ENCODE data around the gene ADCY2.

Gene ADCY2

DNA sequence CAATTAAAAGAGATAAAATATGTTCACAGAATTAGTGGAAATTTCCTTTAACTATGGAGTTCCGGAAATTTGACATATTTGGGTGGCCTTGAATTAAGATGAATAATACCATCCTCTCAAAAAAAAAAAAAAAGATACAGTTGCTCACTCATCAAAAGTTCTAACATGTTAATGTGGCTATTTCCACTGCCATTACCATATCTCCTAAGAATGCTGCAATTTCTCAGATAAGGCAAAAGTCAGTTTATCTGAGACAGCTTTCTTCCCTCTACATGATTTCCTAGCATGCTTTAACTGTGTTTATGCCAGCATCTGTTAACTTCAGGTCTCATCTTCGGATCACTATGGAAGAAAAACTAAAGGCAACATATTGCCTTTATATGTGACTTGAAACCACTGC, 470.3 kb downstream of the ADCY2 start:
- H3K36me3 ChIP-seq (ENCODE audit: control insufficient read depth in 2 of 2, insufficient read depth in 1 of 2, low read length in 2 of 2) = peaks cover 41 to 56% of the 10 kb centered on the region in 2 experiments
- no peaks in the 10 kb centered on the region for H3K9me3 ChIP-seq (ENCODE audit: control insufficient read depth, insufficient read depth, low read depth, low read length)
- H3K4me1 ChIP-seq (ENCODE audit: control insufficient read depth, insufficient read depth, low read length) = peaks cover 13% of the 10 kb centered on the region
- no peak overlapping the region for H3K27ac ChIP-seq (ENCODE audit: extremely low read depth, low read depth, low read length)
- ChIA-PET CTCF (interaction anchor here (0.7 to 2.4 kb wide), 2 partner anchors 9 to 13 kb away, joined by 5 to 17 read pairs; no protein-coding TSS in a partner anchor), POLR2A (no interaction called here)
- H3K4me3 ChIP-seq (ENCODE audit: low read depth, low read length) = no peak overlapping the region
- TF ChIP-seq GLI4 (tag by site-specific recombination; IDR thresholded peaks at IDR 0.05) = no peak
- no peak for TF ChIP-seq MZF1 (tag by site-specific recombination; IDR thresholded peaks at IDR 0.05; ENCODE audit: borderline replicate concordance)
- no peak for TF ChIP-seq ZNF654 (tag by site-specific recombination; IDR thresholded peaks at IDR 0.05; ENCODE audit: low read depth)
- TF ChIP-seq REPIN1 (tag by site-specific recombination; IDR thresholded peaks at IDR 0.05; ENCODE audit: low read depth) = no peak
- no peak for TF ChIP-seq ZNF530 (tag by site-specific recombination; IDR thresholded peaks at IDR 0.05; ENCODE audit: low read depth)
- no peak for TF ChIP-seq IKZF3 (tag by site-specific recombination; IDR thresholded peaks at IDR 0.05)
- TF ChIP-seq, protein P1, sequence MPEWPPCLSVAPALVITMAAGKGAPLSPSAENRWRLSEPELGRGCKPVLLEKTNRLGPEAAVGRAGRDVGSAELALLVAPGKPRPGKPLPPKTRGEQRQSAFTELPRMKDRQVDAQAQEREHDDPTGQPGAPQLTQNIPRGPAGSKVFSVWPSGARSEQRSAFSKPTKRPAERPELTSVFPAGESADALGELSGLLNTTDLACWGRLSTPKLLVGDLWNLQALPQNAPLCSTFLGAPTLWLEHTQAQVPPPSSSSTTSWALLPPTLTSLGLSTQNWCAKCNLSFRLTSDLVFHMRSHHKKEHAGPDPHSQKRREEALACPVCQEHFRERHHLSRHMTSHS (tag by site-specific recombination; IDR thresholded peaks at IDR 0.05) = no peak

DNA sequence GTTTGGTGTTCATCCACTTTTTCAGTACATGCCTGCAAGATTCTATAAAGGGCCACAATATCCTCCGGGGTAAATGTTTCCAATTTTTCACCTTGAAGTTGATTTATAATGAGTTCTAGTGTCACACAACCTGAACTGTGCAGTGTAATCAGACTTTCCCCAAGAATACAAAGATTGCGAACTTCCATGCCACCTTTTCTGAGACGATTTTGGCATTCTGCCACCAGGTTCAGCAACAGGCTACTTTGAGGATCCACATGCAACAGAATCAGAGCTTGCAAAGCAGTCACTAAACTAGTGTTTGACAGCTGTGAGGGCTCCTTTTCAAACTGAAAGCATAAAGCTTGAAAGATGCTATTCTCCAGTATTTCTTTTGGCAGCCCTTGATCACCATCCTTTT, 471.3 kb downstream of the ADCY2 start:
- H3K36me3 ChIP-seq (ENCODE audit: control insufficient read depth in 2 of 2, insufficient read depth in 1 of 2, low read length in 2 of 2) = peaks cover 31 to 57% of the 10 kb centered on the region in 2 experiments
- peaks cover 17% of the 10 kb centered on the region for H3K4me1 ChIP-seq (ENCODE audit: control insufficient read depth, insufficient read depth, low read length)
- H3K9me3 ChIP-seq (ENCODE audit: control insufficient read depth, insufficient read depth, low read depth, low read length) = no peaks in the 10 kb centered on the region
- no peak overlapping the region for H3K4me3 ChIP-seq (ENCODE audit: low read depth, low read length)
- ChIA-PET POLR2A (interaction anchor here (3.3 kb wide), 1 partner anchor 10 kb away, joined by 22 read pairs; no protein-coding TSS in a partner anchor), CTCF (interaction anchor here (2.4 kb wide), 1 partner anchor 10 kb away, joined by 17 read pairs; no protein-coding TSS in a partner anchor)
- TF ChIP-seq GLIS1 (tag by site-specific recombination; IDR thresholded peaks at IDR 0.05) = no peak
- peak; percentile 96 for TF ChIP-seq SCRT2 (tag by site-specific recombination; IDR thresholded peaks at IDR 0.05)
- TF ChIP-seq PRDM1 (tag by site-specific recombination; IDR thresholded peaks at IDR 0.05) = no peak
- TF ChIP-seq, protein P2, sequence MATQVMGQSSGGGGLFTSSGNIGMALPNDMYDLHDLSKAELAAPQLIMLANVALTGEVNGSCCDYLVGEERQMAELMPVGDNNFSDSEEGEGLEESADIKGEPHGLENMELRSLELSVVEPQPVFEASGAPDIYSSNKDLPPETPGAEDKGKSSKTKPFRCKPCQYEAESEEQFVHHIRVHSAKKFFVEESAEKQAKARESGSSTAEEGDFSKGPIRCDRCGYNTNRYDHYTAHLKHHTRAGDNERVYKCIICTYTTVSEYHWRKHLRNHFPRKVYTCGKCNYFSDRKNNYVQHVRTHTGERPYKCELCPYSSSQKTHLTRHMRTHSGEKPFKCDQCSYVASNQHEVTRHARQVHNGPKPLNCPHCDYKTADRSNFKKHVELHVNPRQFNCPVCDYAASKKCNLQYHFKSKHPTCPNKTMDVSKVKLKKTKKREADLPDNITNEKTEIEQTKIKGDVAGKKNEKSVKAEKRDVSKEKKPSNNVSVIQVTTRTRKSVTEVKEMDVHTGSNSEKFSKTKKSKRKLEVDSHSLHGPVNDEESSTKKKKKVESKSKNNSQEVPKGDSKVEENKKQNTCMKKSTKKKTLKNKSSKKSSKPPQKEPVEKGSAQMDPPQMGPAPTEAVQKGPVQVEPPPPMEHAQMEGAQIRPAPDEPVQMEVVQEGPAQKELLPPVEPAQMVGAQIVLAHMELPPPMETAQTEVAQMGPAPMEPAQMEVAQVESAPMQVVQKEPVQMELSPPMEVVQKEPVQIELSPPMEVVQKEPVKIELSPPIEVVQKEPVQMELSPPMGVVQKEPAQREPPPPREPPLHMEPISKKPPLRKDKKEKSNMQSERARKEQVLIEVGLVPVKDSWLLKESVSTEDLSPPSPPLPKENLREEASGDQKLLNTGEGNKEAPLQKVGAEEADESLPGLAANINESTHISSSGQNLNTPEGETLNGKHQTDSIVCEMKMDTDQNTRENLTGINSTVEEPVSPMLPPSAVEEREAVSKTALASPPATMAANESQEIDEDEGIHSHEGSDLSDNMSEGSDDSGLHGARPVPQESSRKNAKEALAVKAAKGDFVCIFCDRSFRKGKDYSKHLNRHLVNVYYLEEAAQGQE (tag by site-specific recombination; IDR thresholded peaks at IDR 0.05) = no peak
- H3K27ac ChIP-seq (ENCODE audit: extremely low read depth, low read depth, low read length) = no peak overlapping the region

DNA sequence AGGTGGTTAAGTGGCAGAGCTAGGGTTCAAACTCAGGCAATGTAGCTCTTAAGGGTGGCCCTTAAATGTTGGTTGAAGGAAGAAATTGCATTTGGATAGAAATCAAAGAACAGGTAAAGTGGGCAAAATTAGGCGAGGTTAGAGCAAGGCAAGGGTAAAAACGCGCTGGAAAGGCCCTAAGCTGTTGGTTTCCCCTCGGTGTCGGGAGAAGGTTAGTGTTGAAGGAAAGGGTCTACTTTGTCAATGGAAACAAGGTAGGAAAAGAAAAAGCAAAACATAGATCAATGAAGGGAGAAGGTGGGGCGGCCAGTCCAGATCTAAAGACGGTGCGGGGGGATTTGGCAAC, 472.5 kb downstream of the ADCY2 start:
- peak overlapping the region; percentile 66; the same call in 1 of the 2 replicates for H3K27ac ChIP-seq (ENCODE audit: extremely low read depth, low read depth, low read length)
- peaks cover 17% of the 10 kb centered on the region for H3K4me1 ChIP-seq (ENCODE audit: control insufficient read depth, insufficient read depth, low read length)
- peaks cover 21 to 58% of the 10 kb centered on the region in 2 experiments for H3K36me3 ChIP-seq (ENCODE audit: control insufficient read depth in 2 of 2, insufficient read depth in 1 of 2, low read length in 2 of 2)
- H3K9me3 ChIP-seq (ENCODE audit: control insufficient read depth, insufficient read depth, low read depth, low read length) = no peaks in the 10 kb centered on the region
- H3K4me3 ChIP-seq (ENCODE audit: low read depth, low read length) = peak overlapping the region; percentile 96
- 0 out of 2 replicates have a peak, but pooled peaks have one; percentile 34 for TF ChIP-seq ZBTB1 (tag by site-specific recombination; IDR thresholded peaks at IDR 0.05)
- 0 out of 2 replicates have a peak, but pooled peaks have one; percentile 12 for TF ChIP-seq ZNF785 (tag by site-specific recombination; IDR thresholded peaks at IDR 0.05)
- 0 out of 2 replicates have a peak, but pooled peaks have one; percentile 22 for TF ChIP-seq ZNF133 (tag by site-specific recombination; IDR thresholded peaks at IDR 0.05)
- TF ChIP-seq KLF7 (tag by site-specific recombination; IDR thresholded peaks at IDR 0.05; ENCODE audit: borderline replicate concordance) = 0 out of 2 replicates have a peak, but pooled peaks have one; percentile 39
- no peak for TF ChIP-seq ZNF629 (tag by site-specific recombination; IDR thresholded peaks at IDR 0.05)
- TF ChIP-seq ZFP69B (tag by site-specific recombination; IDR thresholded peaks at IDR 0.05) = no peak; the same call in 1 of the 2 replicates
- 0 out of 2 replicates have a peak, but pooled peaks have one; percentile 10 for TF ChIP-seq ZBTB20 (tag by site-specific recombination; IDR thresholded peaks at IDR 0.05)
- no peak for TF ChIP-seq ZNF214 (tag by site-specific recombination; IDR thresholded peaks at IDR 0.05; ENCODE audit: borderline replicate concordance)
- no peak for TF ChIP-seq ZNF654 (tag by site-specific recombination; IDR thresholded peaks at IDR 0.05; ENCODE audit: low read depth)
- TF ChIP-seq, protein P3, sequence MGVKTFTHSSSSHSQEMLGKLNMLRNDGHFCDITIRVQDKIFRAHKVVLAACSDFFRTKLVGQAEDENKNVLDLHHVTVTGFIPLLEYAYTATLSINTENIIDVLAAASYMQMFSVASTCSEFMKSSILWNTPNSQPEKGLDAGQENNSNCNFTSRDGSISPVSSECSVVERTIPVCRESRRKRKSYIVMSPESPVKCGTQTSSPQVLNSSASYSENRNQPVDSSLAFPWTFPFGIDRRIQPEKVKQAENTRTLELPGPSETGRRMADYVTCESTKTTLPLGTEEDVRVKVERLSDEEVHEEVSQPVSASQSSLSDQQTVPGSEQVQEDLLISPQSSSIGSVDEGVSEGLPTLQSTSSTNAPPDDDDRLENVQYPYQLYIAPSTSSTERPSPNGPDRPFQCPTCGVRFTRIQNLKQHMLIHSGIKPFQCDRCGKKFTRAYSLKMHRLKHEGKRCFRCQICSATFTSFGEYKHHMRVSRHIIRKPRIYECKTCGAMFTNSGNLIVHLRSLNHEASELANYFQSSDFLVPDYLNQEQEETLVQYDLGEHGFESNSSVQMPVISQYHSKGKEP (tag by site-specific recombination; IDR thresholded peaks at IDR 0.05) = no peak
- no peak for TF ChIP-seq ZNF311 (tag by site-specific recombination; IDR thresholded peaks at IDR 0.05; ENCODE audit: borderline replicate concordance)
- peak; percentile 15; the same call in 1 of the 2 replicates for TF ChIP-seq ZBTB48 (tag by site-specific recombination; IDR thresholded peaks at IDR 0.05)
- TF ChIP-seq ZNF76 (tag by site-specific recombination; IDR thresholded peaks at IDR 0.05; ENCODE audit: borderline replicate concordance, low read depth) = no peak
- TF ChIP-seq PRDM1 (tag by site-specific recombination; IDR thresholded peaks at IDR 0.05) = peak; percentile 93
- no peak for TF ChIP-seq RBAK (tag by site-specific recombination; IDR thresholded peaks at IDR 0.05)
- POLR2A ChIA-PET = interaction anchor here (0.6 to 3.3 kb wide), 9 partner anchors 8 to 1236 kb away, joined by 3 to 22 read pairs (median 8); partner anchors contain the start of genes CFAP90, NSUN2 and SRD5A1
- CTCF ChIA-PET = interaction anchor here (1.0 to 2.4 kb wide), 4 partner anchors 9 to 36 kb away, joined by 3 to 17 read pairs (median 8); no protein-coding TSS in a partner anchor

Measured in HEK293 (cell line).